Neutrophil (primary cell): ENCODE results near the gene OLIG2.
A peak's percentile ranks its signal among the peaks of the same experiment; 100 is the strongest.

Experiments
- H3K27ac ChIP-seq: fragments of 200-600 bp; sonication (generic); 2 replicates; pipeline ENCODE4 v1.5.1; 2016; ENCODE audit warnings: mild to moderate bottlenecking, moderate library complexity
- H3K27me3 ChIP-seq: fragments of 200-600 bp; sonication (generic); 2 replicates; pipeline ENCODE4 v1.6.0; 2016; ENCODE audit warnings: mild to moderate bottlenecking
- H3K36me3 ChIP-seq: fragments of 200-600 bp; sonication (generic); 2 replicates; pipeline ENCODE4 v1.5.1; 2017
- H3K4me1 ChIP-seq, 2 experiments: fragments of 200-600 bp in 1 of 2; sonication (generic) in 1 of 2; 1 replicate in 1 of 2; 2 replicates in 1 of 2; pipeline versions ENCODE4 v1.5.1 to v1.6.1; 2013 to 2016; ENCODE audit warnings: low read depth in 1 of 2, low read length in 1 of 2, mild to moderate bottlenecking in 1 of 2, moderate library complexity in 1 of 2; ENCODE audit not compliant: control insufficient read depth in 1 of 2, insufficient read depth in 1 of 2
- H3K4me3 ChIP-seq, 2 experiments: fragments of 200-600 bp in 1 of 2; sonication (generic) in 1 of 2; 1 replicate in 1 of 2; 2 replicates in 1 of 2; pipeline ENCODE4 v1.5.1; 2013 to 2016; ENCODE audit warnings: low read depth in 1 of 2, low read length in 1 of 2, mild to moderate bottlenecking in 1 of 2, moderate library complexity in 1 of 2
- H3K9me3 ChIP-seq: fragments of 200-600 bp; sonication (generic); 2 replicates; pipeline ENCODE4 v1.5.1; 2016
- CTCF ChIP-seq: fragments of 200-600 bp; sonication (generic); IDR thresholded peaks from 2 replicates; pipeline ENCODE4 v1.5.1; 2016; ENCODE audit warnings: antibody characterized with exemption

OLIG2 gene

GRCh38 chr21:33023574-33024200, 2.0 kb upstream of the OLIG2 start:
- TF ChIP-seq CTCF, result no peak
- no peaks in the 10 kb centered on the region for H3K36me3 ChIP-seq
- peaks cover 100% of the 10 kb centered on the region for H3K27me3 ChIP-seq
- no peaks in the 10 kb centered on the region for H3K9me3 ChIP-seq
- H3K27ac ChIP-seq, result peak overlapping the region; percentile 35
- peak overlapping the region; percentile 52 to 59 for H3K4me3 ChIP-seq
- H3K4me1 ChIP-seq, result peaks cover 81 to 92% of the 10 kb centered on the region in 2 experiments

DNA sequence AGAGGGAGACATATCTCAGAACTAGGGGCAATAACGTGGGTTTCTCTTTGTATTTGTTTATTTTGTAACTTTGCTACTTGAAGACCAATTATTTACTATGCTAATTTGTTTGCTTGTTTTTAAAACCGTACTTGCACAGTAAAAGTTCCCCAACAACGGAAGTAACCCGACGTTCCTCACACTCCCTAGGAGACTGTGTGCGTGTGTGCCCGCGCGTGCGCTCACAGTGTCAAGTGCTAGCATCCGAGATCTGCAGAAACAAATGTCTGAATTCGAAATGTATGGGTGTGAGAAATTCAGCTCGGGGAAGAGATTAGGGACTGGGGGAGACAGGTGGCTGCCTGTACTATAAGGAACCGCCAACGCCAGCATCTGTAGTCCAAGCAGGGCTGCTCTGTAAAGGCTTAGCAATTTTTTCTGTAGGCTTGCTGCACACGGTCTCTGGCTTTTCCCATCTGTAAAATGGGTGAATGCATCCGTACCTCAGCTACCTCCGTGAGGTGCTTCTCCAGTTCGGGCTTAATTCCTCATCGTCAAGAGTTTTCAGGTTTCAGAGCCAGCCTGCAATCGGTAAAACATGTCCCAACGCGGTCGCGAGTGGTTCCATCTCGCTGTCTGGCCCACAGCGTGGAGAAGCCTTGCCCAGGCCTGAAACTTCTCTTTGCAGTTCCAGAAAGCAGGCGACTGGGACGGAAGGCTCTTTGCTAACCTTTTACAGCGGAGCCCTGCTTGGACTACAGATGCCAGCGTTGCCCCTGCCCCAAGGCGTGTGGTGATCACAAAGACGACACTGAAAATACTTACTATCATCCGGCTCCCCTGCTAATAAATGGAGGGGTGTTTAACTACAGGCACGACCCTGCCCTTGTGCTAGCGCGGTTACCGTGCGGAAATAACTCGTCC, 1.3 kb upstream of the OLIG2 start:
- Histone ChIP-seq H3K27me3 (peaks cover 100% of the 10 kb centered on the region), H3K27ac (peak overlapping the region; percentile 35), H3K4me3 (peak overlapping the region; percentile 52 to 59), H3K4me1 (peaks cover 81 to 92% of the 10 kb centered on the region in 2 experiments), H3K36me3 (no peaks in the 10 kb centered on the region), H3K9me3 (no peaks in the 10 kb centered on the region)
- no peak for TF ChIP-seq CTCF

DNA sequence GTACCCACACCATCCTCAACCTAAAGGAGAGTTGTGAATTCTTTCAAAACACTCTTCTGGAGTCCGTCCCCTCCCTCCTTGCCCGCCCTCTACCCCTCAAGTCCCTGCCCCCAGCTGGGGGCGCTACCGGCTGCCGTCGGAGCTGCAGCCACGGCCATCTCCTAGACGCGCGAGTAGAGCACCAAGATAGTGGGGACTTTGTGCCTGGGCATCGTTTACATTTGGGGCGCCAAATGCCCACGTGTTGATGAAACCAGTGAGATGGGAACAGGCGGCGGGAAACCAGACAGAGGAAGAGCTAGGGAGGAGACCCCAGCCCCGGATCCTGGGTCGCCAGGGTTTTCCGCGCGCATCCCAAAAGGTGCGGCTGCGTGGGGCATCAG, 638 bp upstream of the OLIG2 start:
- no peaks in the 10 kb centered on the region for H3K36me3 ChIP-seq
- no peak for TF ChIP-seq CTCF
- no peak overlapping the region for H3K27ac ChIP-seq
- no peaks in the 10 kb centered on the region for H3K9me3 ChIP-seq
- H3K4me3 ChIP-seq, result peak overlapping the region; percentile 46 to 52
- H3K4me1 ChIP-seq, result peaks cover 77 to 88% of the 10 kb centered on the region in 2 experiments
- peaks cover 100% of the 10 kb centered on the region for H3K27me3 ChIP-seq

DNA sequence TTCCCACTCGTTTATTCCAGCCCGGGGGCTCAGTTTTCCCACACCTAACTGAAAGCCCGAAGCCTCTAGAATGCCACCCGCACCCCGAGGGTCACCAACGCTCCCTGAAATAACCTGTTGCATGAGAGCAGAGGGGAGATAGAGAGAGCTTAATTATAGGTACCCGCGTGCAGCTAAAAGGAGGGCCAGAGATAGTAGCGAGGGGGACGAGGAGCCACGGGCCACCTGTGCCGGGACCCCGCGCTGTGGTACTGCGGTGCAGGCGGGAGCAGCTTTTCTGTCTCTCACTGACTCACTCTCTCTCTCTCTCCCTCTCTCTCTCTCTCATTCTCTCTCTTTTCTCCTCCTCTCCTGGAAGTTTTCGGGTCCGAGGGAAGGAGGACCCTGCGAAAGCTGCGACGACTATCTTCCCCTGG, 716 bp downstream of the OLIG2 start:
- peak overlapping the region; percentile 46 to 52 for H3K4me3 ChIP-seq
- peaks cover 100% of the 10 kb centered on the region for H3K27me3 ChIP-seq
- no peaks in the 10 kb centered on the region for H3K9me3 ChIP-seq
- peak overlapping the region; percentile 26 for H3K27ac ChIP-seq
- H3K4me1 ChIP-seq, result peaks cover 72 to 76% of the 10 kb centered on the region in 2 experiments
- no peaks in the 10 kb centered on the region for H3K36me3 ChIP-seq
- no peak for TF ChIP-seq CTCF

DNA sequence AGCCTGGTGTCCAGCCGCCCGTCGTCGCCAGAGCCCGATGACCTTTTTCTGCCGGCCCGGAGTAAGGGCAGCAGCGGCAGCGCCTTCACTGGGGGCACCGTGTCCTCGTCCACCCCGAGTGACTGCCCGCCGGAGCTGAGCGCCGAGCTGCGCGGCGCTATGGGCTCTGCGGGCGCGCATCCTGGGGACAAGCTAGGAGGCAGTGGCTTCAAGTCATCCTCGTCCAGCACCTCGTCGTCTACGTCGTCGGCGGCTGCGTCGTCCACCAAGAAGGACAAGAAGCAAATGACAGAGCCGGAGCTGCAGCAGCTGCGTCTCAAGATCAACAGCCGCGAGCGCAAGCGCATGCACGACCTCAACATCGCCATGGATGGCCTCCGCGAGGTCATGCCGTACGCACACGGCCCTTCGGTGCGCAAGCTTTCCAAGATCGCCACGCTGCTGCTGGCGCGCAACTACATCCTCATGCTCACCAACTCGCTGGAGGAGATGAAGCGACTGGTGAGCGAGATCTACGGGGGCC, 1.2 kb downstream of the OLIG2 start:
- Histone ChIP-seq H3K4me3 (peak overlapping the region; percentile 40 to 52), H3K27ac (no peak overlapping the region), H3K4me1 (peaks cover 72 to 76% of the 10 kb centered on the region in 2 experiments), H3K27me3 (peaks cover 100% of the 10 kb centered on the region), H3K36me3 (no peaks in the 10 kb centered on the region), H3K9me3 (no peaks in the 10 kb centered on the region)
- no peak for TF ChIP-seq CTCF
